ENCODE results near the gene SPG7.
"Not testable (repeated sequence)": the region's sequence is repeated elsewhere in the genome, so short reads cannot be mapped to it uniquely, and the experiment has no call there.

SPG7 gene

DNA sequence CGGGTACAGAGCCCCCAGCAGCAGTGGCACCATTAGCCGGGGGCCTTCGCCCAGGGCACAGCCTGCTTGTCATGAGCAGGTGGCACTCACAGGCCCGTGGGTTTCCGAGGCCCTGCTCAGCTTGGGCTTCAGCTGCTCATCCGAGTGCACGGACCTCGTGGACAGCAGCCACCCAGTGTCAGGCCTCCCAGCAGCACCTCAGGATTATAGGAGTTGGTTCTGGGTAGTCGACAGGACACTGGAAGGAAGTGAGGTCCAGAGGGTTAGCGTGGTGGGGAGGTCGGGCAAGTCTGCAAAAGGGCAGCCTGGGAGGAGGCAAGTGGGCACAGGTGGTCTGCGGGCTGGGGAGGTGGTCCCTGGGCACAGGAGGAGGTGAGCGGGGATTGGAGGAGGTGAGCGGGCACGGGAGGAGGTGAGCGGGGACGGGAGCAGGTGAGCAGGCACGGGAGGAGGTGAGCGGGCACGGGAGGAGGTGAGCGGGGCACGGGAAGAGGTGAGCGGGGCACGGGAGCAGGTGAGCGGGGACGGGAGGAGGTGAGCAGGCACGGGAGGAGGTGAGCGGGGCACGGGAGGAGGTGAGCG is 62.2 kb downstream of the SPG7 start:
- Histone ChIP-seq H3K4me2 (ENCODE audit: low read length) (no peak overlapping the region), H3K4me1 (ENCODE audit: control insufficient read depth, insufficient read depth, low read length) (peaks cover 25% of the 10 kb centered on the region), H3K27me3 (ENCODE audit: control insufficient read depth, insufficient read depth, low read length) (no peaks in the 10 kb centered on the region)

GRCh38 chr16:89570983-89571598 is 62.9 kb downstream of the SPG7 start:
- not testable (repeated sequence) for H3K36me3 ChIP-seq (ENCODE audit: insufficient read depth, low read length); H3K9ac ChIP-seq (ENCODE audit: low read depth, low read length); H3K9me3 ChIP-seq (replicated peaks; ENCODE audit: low read length); H3K4me3 ChIP-seq (ENCODE audit: low read length); H3K4me2 ChIP-seq (ENCODE audit: low read length); H3K27me3 ChIP-seq (ENCODE audit: control insufficient read depth, insufficient read depth, low read length)
- peaks cover 19% of the 10 kb centered on the region for H3K4me1 ChIP-seq (ENCODE audit: control insufficient read depth, insufficient read depth, low read length)

More for the DNA sequence above, 62.2 kb downstream of the SPG7 start:
- no peaks in the 10 kb centered on the region for H3K36me3 ChIP-seq (ENCODE audit: insufficient read depth, low read length)
- H3K9me3 ChIP-seq (replicated peaks; ENCODE audit: low read length), result no peaks in the 10 kb centered on the region
- H3K9ac ChIP-seq (ENCODE audit: low read depth, low read length), result no peak overlapping the region
- H3K4me3 ChIP-seq (ENCODE audit: low read length), result no peak overlapping the region

DNA sequence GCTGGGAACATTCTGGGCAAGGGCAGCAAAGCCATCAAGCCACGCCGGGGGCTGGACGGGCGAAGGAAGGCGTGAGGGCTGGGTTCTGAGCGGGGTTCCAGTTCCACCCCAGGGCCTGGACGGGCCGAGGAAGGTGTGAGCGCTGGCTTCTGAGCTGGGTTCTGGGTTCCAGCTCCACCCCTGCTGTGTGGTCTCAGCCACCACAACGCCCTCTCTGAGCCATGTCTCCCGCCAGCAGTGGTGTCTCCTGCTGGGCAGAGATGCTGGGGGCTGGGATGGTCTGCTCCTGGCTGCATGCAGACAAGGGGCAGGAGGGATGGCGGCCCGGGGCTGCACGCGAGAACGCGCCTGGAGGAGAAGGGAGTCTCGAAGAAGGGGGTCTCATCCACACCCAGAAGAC is 63.4 kb downstream of the SPG7 start:
- H3K36me3 ChIP-seq (ENCODE audit: insufficient read depth, low read length), result no peaks in the 10 kb centered on the region
- H3K4me1 ChIP-seq (ENCODE audit: control insufficient read depth, insufficient read depth, low read length), result peaks cover 17% of the 10 kb centered on the region
- H3K9me3 ChIP-seq (replicated peaks; ENCODE audit: low read length), result no peaks in the 10 kb centered on the region
- H3K4me3 ChIP-seq (ENCODE audit: low read length), result no peak overlapping the region
- no peaks in the 10 kb centered on the region for H3K27me3 ChIP-seq (ENCODE audit: control insufficient read depth, insufficient read depth, low read length)
- H3K4me2 ChIP-seq (ENCODE audit: low read length), result no peak overlapping the region
- H3K9ac ChIP-seq (ENCODE audit: low read depth, low read length), result no peak overlapping the region

GRCh38 chr16:89572073-89572484 is 63.9 kb downstream of the SPG7 start:
- Histone ChIP-seq H3K4me3 (ENCODE audit: low read length) (no peak overlapping the region), H3K36me3 (ENCODE audit: insufficient read depth, low read length) (peaks cover 4% of the 10 kb centered on the region), H3K4me2 (ENCODE audit: low read length) (no peak overlapping the region), H3K4me1 (ENCODE audit: control insufficient read depth, insufficient read depth, low read length) (peaks cover 20% of the 10 kb centered on the region), H3K9me3 (replicated peaks; ENCODE audit: low read length) (no peaks in the 10 kb centered on the region), H3K27me3 (ENCODE audit: control insufficient read depth, insufficient read depth, low read length) (no peaks in the 10 kb centered on the region), H3K9ac (ENCODE audit: low read depth, low read length) (no peak overlapping the region)

DNA sequence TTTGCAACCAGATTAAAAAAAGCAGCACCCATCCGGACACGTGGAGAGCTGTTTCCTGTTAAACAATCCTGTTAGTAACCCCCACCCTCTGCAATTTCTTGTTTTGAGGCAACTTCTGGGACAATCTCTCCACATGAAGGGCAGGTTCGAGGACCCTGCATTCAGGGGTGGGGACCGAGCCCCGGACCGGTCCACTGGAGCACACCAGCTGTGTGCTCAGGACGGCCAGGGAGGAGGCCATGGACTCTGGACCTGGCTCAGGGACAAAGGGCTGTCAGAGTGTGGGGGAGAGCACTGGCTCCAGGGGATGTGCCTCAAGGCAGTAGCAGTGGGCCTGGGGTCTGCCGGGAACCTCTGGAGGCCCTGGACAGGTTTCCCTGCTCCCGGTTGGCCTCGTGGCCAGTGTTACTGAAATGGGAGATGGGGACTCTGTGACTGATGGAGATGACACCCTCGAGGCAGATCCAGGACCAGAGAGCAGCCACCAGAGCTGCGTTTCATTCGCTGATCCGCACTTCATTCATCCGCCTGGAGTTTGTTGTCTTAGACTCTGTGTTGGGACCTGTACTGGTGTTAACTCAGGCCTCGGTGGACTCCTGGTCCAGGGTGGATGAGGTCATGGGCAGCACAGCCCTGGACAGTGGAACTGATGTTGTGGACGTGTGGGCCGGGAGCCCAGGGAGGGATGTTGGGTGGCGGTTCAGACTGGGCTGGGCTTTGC is 64.4 kb downstream of the SPG7 start:
- H3K9me3 ChIP-seq (replicated peaks; ENCODE audit: low read length), result no peaks in the 10 kb centered on the region
- peaks cover 26% of the 10 kb centered on the region for H3K4me1 ChIP-seq (ENCODE audit: control insufficient read depth, insufficient read depth, low read length)
- H3K4me2 ChIP-seq (ENCODE audit: low read length), result no peak overlapping the region
- H3K27me3 ChIP-seq (ENCODE audit: control insufficient read depth, insufficient read depth, low read length), result no peaks in the 10 kb centered on the region
- H3K4me3 ChIP-seq (ENCODE audit: low read length), result no peak overlapping the region
- H3K9ac ChIP-seq (ENCODE audit: low read depth, low read length), result no peak overlapping the region
- H3K36me3 ChIP-seq (ENCODE audit: insufficient read depth, low read length), result peaks cover 10% of the 10 kb centered on the region

GRCh38 chr16:89573826-89574680 is 65.8 kb downstream of the SPG7 start:
- Histone ChIP-seq H3K27me3 (ENCODE audit: control insufficient read depth, insufficient read depth, low read length) (no peaks in the 10 kb centered on the region), H3K4me1 (ENCODE audit: control insufficient read depth, insufficient read depth, low read length) (peaks cover 27% of the 10 kb centered on the region), H3K9me3 (replicated peaks; ENCODE audit: low read length) (no peaks in the 10 kb centered on the region), H3K4me2 (ENCODE audit: low read length) (peak overlapping the region; percentile 88), H3K4me3 (ENCODE audit: low read length) (peak overlapping the region; percentile 96), H3K9ac (ENCODE audit: low read depth, low read length) (peak overlapping the region; percentile 89), H3K36me3 (ENCODE audit: insufficient read depth, low read length) (peaks cover 20% of the 10 kb centered on the region)

DNA sequence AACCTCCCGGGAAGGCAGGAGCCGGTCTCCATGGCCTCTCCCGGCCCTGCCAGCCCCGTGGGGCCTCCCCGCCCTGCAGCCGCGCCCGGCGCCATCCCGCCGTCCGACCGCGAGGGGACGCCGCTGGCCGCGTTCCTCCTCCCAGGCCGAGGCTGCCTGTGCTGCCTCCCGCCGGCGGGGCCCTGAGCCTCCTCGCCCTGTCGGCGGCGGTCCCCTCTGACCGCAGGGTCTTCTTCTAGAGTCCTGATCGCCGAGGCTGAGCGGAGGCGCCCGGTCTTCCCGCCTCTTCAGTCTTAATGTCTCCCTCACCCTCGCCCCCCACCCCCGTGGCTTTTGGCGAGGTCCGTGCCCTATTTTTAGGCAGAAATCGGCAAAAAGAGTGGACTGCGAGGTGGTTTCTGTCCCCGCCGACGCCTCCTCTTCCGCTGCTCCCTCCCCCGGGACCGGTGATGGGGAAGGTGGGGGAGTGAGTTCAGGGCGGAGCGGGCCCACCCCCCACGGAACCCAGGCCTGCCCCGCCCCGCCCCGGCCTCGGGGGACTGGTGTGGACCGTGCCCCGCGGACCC is 66.6 kb downstream of the SPG7 start:
- Histone ChIP-seq H3K4me3 (ENCODE audit: low read length) (peak overlapping the region; percentile 96), H3K4me2 (ENCODE audit: low read length) (peak overlapping the region; percentile 88), H3K36me3 (ENCODE audit: insufficient read depth, low read length) (peaks cover 27% of the 10 kb centered on the region), H3K9ac (ENCODE audit: low read depth, low read length) (peak overlapping the region; percentile 89), H3K4me1 (ENCODE audit: control insufficient read depth, insufficient read depth, low read length) (peaks cover 27% of the 10 kb centered on the region), H3K27me3 (ENCODE audit: control insufficient read depth, insufficient read depth, low read length) (no peaks in the 10 kb centered on the region), H3K9me3 (replicated peaks; ENCODE audit: low read length) (no peaks in the 10 kb centered on the region)

DNA sequence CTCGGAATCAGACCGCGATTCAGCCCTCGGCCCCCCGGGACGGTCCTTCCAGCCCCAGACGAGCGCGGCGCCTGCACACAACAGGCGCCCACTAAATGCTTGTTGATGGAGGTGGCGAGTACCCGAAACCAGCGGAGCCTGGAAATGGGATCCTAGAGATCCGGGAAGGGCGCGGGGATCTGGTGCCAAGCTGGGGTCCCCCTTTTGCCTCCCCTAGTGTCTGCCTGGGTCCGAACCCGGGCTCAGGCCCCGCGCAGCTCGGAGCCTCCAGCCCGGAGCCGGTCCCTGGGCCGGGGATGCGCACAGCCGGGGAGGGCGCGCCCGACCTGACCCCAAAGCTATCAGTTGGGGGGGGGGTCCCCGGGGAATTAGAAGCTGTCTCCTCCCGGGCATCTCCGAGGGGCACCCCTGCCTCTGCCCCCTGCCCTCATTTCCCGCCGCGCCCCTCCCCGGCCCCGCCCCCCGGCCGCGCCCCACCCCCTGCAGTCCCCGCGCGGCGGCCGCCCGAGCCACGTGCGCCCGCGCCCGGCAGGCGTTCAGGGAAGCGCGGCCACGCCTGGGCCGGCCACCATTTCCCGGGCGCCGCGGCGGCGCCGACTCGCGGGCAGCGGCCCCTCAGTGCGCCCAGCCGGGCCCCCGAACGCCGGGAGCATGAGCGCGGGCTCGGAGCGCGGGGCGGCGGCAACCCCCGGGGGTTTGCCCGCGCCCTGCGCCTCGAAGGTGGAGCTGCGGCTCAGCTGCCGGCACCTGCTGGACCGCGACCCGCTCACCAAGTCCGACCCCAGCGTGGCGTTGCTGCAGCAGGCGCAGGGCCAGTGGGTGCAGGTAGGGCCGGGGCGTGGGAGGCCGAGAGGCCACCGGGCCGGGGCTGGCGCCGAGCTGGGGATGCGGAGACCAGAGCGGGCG is 67.3 kb downstream of the SPG7 start, which contains the start of gene CPNE7:
Gene CPNE7 (plus strand): TSS at position 512 of the 906 bp plus-strand sequence. CDS start 140 bp downstream, at position 652.
- Histone ChIP-seq H3K27me3 (ENCODE audit: control insufficient read depth, insufficient read depth, low read length) (no peaks in the 10 kb centered on the region), H3K4me1 (ENCODE audit: control insufficient read depth, insufficient read depth, low read length) (peaks cover 27% of the 10 kb centered on the region), H3K9ac (ENCODE audit: low read depth, low read length) (peak within 1 kb of the TSS; percentile 95), H3K4me3 (ENCODE audit: low read length) (peak within 1 kb of the TSS; percentile 96), H3K4me2 (ENCODE audit: low read length) (peak within 1 kb of the TSS; percentile 88), H3K36me3 (ENCODE audit: insufficient read depth, low read length) (peaks cover 35% of the 10 kb centered on the region), H3K9me3 (replicated peaks; ENCODE audit: low read length) (no peaks in the 10 kb centered on the region)

GRCh38 chr16:89576153-89577054 is 68.2 kb downstream of the SPG7 start:
- Histone ChIP-seq H3K27me3 (ENCODE audit: control insufficient read depth, insufficient read depth, low read length) (no peaks in the 10 kb centered on the region), H3K4me2 (ENCODE audit: low read length) (peak overlapping the region; percentile 88), H3K9me3 (replicated peaks; ENCODE audit: low read length) (no peaks in the 10 kb centered on the region), H3K4me3 (ENCODE audit: low read length) (peak overlapping the region; percentile 96), H3K9ac (ENCODE audit: low read depth, low read length) (peak overlapping the region; percentile 95), H3K36me3 (ENCODE audit: insufficient read depth, low read length) (peaks cover 40% of the 10 kb centered on the region), H3K4me1 (ENCODE audit: control insufficient read depth, insufficient read depth, low read length) (peaks cover 34% of the 10 kb centered on the region)
